Panc1 (cell line): ENCODE data around the gene RYR3. TPM values are rescaled to one million over a fixed set of nuclear protein-coding genes. Genes with fewer than 3 reads are reported as not detected.

Source experiments
- ATAC-seq: fragments of 200-7000 bp; cut with Tn5 transposase; 2 replicates; pipeline ENCODE4 v1.9.1; 2020; ENCODE audit warnings: mild to moderate bottlenecking, moderate library complexity
- BruUV-seq: library from RNA; stranded (reverse); fragments of 400-500 nt; replicated peaks from 2 replicates; lab custom pipeline; 2021; lab: Mats Ljungman, UMichigan
- CTCF ChIA-PET: fragments of 300-600 bp; sonication (Branson Sonifier 250); formaldehyde crosslinking; loops from one replicate; lab custom pipeline; 2022; ENCODE audit warnings: antibody characterized with exemption; lab: Charles Lee
- POLR2A ChIA-PET: fragments of 300-600 bp; sonication (Branson Sonifier 250); formaldehyde crosslinking; loops from one replicate; lab custom pipeline; 2022; ENCODE audit warnings: antibody characterized with exemption; lab: Charles Lee
- DNase-seq: peaks from one replicate; pipeline ENCODE4 v3.0.0-alpha.2; 2010; ENCODE audit warnings: low read depth, low spot score
- H3K27ac ChIP-seq: 2 replicates; pipeline ENCODE4 v1.5.1; 2011; ENCODE audit warnings: mild to moderate bottlenecking, low read length, inconsistent platforms
- H3K27me3 ChIP-seq: fragments of 200-500 bp; sonication (Bioruptor generic); 2 replicates; pipeline ENCODE4 v1.6.0; 2014; ENCODE audit warnings: low read length, inconsistent platforms; ENCODE audit not compliant: control insufficient read depth, insufficient read depth
- H3K36me3 ChIP-seq: fragments of 200-500 bp; sonication (Bioruptor generic); 2 replicates; pipeline ENCODE4 v1.5.1; 2014; ENCODE audit warnings: inconsistent platforms, mild to moderate bottlenecking, low read length, moderate library complexity; ENCODE audit not compliant: control insufficient read depth, insufficient read depth
- H3K4me1 ChIP-seq: 2 replicates; pipeline ENCODE4 v1.5.1; 2011; ENCODE audit warnings: inconsistent platforms, mild to moderate bottlenecking, low read length, moderate library complexity; ENCODE audit not compliant: control insufficient read depth, insufficient read depth
- H3K4me3 ChIP-seq, 2 experiments: 2 replicates each; pipeline ENCODE4 v1.5.1; 2011 to 2012; ENCODE audit warnings: low read depth in 2 of 2, low read length in 2 of 2, mild to moderate bottlenecking in 2 of 2, inconsistent platforms in 1 of 2, moderate library complexity in 1 of 2
- H3K9me3 ChIP-seq: fragments of 200-500 bp; sonication (Bioruptor generic); 2 replicates; pipeline ENCODE4 v1.5.1; 2014; ENCODE audit warnings: low read depth, mild to moderate bottlenecking, inconsistent platforms, low read length, moderate library complexity; ENCODE audit not compliant: control insufficient read depth, insufficient read depth
- CTCF ChIP-seq: fragments of 450-650 bp; IDR thresholded peaks from 2 replicates; pipeline ENCODE4 v1.5.1; 2017; ENCODE audit warnings: mild to moderate bottlenecking
- POLR2AphosphoS5 ChIP-seq: IDR thresholded peaks from 2 replicates; pipeline ENCODE4 v1.6.1; 2012; ENCODE audit warnings: mild to moderate bottlenecking, low read depth, low read length, moderate library complexity
- REST ChIP-seq, 2 experiments: IDR thresholded peaks; 2 replicates each; pipeline ENCODE4 v1.6.1; 2011 to 2012; ENCODE audit warnings: low read depth in 2 of 2, control low read depth in 1 of 2, low read length in 1 of 2, mild to moderate bottlenecking in 1 of 2, moderate library complexity in 1 of 2; ENCODE audit not compliant: insufficient read depth in 1 of 2
- SIN3A ChIP-seq: IDR thresholded peaks from 2 replicates; pipeline ENCODE4 v1.6.1; 2012; ENCODE audit warnings: low read depth, mild to moderate bottlenecking, low read length, moderate library complexity, borderline replicate concordance; ENCODE audit not compliant: insufficient read depth
- TCF7L2 ChIP-seq: IDR thresholded peaks from 2 replicates; pipeline ENCODE4 v1.6.1; 2011; ENCODE audit warnings: mild to moderate bottlenecking, low read depth, low read length, inconsistent platforms
- in situ Hi-C: cut with HindIII; loops from 2 replicates; pipeline ENCODE4 v1.10.0; 2016; ENCODE audit warnings: low sequenced_read_pairs, low pct_unique_long_range_greater_than_20kb
- intact Hi-C: fragments of 100-400 bp; cut with micrococcal nuclease; formaldehyde crosslinking; loops from one replicate; pipeline ENCODE4 v1.10.0; 2022; ENCODE audit not compliant: unreplicated experiment
- total RNA-seq: library from RNA; stranded (reverse); gene quantifications from one replicate; pipeline ENCODE4 v1.2.1, GENCODE V29; 2021; ENCODE audit not compliant: unreplicated experiment

The RYR3 gene
- total RNA-seq, 1 experiment from 2014 or later, result not detected

- POLR2A ChIA-PET, result no interaction called here
- Histone ChIP-seq H3K27ac (no peak overlapping the region), H3K4me3 (no peak overlapping the region), H3K9me3 (no peaks in the 10 kb centered on the region), H3K4me1 (no peaks in the 10 kb centered on the region), H3K27me3 (no peaks in the 10 kb centered on the region), H3K36me3 (no peaks in the 10 kb centered on the region)
- DNase-seq, result no peak
- in situ Hi-C loops, result no loop called here
- CTCF ChIA-PET, result no interaction called here
- no peak for TF ChIP-seq TCF7L2
- no peak for TF ChIP-seq CTCF
- TF ChIP-seq SIN3A, result no peak
- TF ChIP-seq REST (IDR thresholded peaks at IDR 0.05; ENCODE audit: insufficient read depth in 1 of 2, low read depth in 2 of 2, low read length in 1 of 2), result no peak
- BruUV-seq, result no TSS peak
- intact Hi-C loops, result no loop called here
- ATAC-seq, result no peak
Observed at GRCh38 chr15:33448151-33448550, 137.4 kb downstream of the RYR3 start.

GRCh38 chr15:33448961-33449606 is 138.3 kb downstream of the RYR3 start:
- Histone ChIP-seq H3K27ac (no peak overlapping the region), H3K4me3 (no peak overlapping the region), H3K9me3 (no peaks in the 10 kb centered on the region), H3K27me3 (no peaks in the 10 kb centered on the region), H3K36me3 (no peaks in the 10 kb centered on the region), H3K4me1 (no peaks in the 10 kb centered on the region)
- ChIA-PET POLR2A (no interaction called here), CTCF (no interaction called here)
- in situ Hi-C loops (no loop called here), intact Hi-C loops (no loop called here)
- TF ChIP-seq TCF7L2, result no peak
- TF ChIP-seq CTCF, result no peak
- TF ChIP-seq REST (IDR thresholded peaks at IDR 0.05; ENCODE audit: insufficient read depth in 1 of 2, low read depth in 2 of 2, low read length in 1 of 2), result no peak
- no peak for TF ChIP-seq POLR2AphosphoS5
- no peak for TF ChIP-seq SIN3A
- ATAC-seq (no peak), DNase-seq (no peak)
- BruUV-seq, result no TSS peak
